GM11168 (cell line): Measurements from ENCODE around the gene CCT7.

Experiments
- in situ Hi-C: fragments of 300-500 bp; cut with MboI; formaldehyde crosslinking; loops from one replicate; pipeline ENCODE4 v1.12.0; 2022; ENCODE audit warnings: low sequenced_read_pairs; ENCODE audit not compliant: unreplicated experiment

Gene CCT7

DNA sequence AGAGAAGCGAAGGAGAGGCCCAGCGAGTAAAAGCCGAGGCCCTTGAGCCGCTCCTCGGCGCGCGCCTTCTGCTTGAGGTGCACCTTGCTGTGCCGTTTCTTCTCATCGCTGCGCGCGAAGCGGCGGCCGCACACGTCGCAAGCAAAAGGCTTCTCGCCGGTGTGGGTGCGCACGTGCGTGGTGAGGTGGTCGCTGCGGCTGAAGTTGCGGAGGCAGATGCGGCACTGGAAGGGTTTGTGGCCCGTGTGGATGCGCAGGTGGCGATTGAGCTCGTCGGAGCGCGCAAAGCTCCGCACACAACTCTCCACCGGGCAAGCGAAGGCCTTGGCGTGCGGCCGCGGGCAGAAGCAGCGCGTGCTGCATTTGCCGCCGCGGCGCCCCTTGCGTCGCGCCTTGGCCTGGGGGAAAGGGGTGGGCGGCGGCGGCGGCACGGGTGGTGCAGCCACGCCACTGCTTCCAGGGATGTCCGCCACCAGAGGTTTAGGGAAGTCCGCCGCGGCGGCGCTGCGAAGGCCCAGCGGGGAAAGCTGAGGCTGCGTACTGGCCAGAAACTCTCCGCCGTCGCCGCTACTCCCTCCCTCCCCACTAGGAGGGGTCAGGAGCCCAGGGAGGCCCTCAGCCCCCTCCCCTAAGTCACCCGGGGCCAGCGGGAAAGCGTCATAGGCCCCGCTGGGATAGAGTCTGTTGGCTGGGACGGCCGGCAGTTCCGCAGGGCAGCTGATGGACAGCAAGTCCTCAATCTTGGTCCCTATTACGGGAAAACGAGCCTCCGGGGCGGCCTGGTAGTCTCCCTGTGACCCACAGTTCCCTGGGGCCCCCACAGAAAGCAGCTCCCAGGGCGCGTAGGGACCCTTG lies 57.6 kb downstream of the CCT7 start:
- in situ Hi-C loops: no loop called here

DNA sequence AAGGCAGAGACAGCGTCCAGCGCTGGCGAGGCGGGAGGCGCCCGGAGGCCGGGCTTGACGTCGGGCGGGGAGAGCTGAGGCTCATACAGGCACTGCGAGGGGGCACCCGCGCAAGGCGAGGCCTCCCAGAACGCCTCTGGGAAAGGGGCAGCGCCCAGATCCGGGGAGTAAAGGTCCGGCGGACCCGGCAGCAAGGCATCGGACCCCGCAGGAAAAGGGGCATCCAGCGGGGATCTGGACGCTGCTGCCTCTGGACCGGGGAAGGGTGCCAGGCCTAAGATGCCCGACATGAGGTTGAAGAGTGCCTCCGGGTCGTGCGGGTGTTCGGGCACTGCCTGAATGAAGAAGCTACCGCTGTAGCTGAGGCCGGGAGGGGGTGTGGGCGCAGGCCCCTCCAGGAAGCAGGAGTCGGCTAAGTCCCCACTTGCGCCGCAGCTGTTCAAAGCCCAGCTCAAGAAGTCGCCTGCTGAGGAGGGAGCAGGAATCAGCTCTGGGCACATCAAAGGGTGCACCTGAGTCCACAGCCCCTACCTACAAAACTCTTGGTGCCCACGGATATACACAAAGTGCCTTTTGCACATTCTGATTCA lies 58.3 kb downstream of the CCT7 start:
- in situ Hi-C loops: no loop called here

DNA sequence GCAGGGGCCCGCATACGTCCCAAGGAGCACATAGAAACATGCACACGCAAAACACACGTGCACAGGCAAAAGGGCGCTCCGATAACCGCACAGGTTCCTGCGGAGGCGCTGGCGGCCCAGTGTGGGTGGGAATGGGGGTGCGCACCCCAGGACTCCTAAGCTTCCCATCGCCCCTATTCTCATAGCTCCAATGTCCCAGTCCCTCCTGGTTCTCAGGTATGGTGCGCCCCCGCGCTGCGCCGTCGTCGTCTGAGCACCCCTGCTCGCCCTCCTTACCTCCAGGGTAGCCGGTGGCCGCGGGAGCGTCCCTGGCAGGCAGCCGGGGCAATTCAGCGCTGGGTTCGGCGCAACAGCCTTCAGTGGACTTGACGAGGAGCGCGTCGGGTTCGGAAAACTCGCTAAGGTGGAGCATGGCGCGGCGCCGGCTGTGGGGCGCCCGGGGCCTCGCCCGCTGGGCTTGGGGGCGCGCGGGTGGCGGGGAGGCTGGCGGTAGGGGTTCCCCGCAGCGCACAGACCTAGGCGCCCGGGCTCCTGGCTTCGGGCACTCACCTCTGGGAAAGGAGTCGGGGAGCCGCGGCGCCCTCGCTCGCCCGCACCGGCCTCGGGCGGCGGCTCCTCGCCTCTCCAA lies 58.9 kb downstream of the CCT7 start:
- in situ Hi-C loops: no loop called here

DNA sequence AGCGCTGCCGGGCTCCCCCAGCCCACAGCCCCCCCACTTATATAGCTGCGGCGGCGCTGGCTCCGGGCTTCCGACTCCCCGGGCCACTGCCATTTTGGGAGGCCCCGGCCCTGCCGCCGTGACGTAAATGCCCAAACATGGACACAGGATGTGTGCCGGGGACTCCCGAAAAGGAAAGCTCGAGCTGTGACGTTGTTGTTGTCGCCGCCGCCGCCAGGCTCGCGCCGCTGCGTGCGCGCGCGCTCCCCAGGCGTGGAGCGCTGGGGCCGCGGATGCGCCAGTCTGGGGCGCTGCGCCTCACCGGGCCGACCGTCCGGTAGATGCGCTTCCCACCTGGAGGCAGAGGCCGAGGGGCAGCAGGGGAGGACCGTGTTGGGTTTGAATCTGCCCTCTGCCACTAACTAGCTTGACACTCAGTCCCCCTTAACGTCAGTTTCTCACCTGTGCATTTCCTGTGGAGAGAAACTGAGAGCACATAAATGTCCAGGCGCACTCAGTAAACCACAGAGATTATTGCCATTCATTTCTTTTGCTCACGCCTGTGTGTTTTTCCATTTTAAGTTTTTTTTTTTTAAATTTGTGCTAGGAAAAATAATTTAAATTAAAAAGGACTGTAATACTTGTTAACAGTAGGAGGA lies 59.5 kb downstream of the CCT7 start, which contains the start of gene EGR4:
Gene EGR4, minus strand, starts transcription at position 15 of the 638 bp plus-strand sequence. CDS start 231 bp downstream, outside the sequence.
- in situ Hi-C loops: no loop called here

DNA sequence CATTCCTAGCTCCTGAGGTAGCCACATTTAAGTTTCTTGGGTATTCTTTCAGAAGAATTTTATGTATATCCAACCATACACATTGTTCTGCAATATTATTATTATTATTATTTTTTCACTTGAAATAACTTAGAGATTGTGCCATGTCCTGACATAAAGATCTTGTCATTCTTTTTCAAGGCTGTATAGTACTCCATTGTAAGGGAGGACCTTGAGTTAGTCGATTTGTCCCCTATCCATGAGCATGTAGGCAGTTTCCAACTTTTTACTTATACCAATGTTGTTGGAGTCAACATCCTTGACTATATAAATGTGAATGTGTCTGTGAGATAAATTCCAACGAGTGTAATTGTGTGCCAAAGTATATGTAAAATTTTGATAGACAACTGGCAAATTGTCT lies 60.1 kb downstream of the CCT7 start:
- in situ Hi-C loops: no loop called here

DNA sequence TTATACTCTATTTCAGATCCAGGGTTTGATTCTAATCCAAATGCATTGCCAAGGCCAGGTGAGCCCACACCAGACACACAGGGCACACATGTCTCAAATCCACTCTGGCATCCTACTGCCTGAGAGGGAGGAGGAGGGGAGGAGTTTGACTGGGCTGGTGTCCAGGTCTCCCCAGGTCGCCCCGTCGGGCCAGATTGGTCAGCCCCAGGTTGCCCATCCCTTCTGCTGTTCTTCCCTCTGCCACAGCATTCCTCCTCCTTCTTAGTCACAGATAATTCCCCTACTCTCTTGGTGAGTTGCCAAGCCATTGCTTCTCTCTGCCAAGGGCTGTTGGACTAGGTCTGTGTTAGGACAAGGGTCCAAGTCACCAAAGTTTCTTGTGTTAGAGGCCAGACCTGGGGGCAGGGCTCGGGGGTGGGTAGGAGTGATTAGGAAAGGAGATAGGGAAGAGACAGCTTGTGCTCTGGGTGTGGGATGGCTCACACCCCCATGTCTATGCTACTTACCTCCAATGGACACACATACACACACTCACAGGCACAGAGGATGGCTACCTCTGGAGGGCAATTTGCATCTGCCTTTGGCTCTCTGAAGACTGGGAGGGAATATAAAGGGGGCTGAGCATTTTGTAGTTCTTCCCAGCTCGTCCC lies 61.8 kb downstream of the CCT7 start:
- in situ Hi-C loops: no loop called here

DNA sequence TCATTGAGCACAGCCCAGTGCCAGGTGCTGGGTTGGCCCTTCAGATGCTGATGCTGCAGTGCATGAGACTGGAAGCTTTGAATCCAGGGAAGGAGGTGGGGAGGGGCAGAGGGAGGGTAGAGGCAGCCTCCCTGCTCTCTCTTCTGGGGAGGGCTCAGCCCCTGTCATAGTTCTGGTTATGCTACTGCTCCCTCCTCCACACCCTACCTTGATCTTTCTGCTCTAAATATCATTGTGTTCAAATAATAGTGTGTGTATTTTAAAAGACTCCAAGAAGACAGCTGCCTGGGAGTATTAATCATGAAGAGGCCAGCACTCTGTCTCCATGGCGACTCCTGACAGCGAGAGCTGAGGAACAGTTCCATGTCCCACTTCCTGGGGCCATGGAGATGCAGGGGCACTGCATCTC lies 63.0 kb downstream of the CCT7 start:
- in situ Hi-C loops: no loop called here

DNA sequence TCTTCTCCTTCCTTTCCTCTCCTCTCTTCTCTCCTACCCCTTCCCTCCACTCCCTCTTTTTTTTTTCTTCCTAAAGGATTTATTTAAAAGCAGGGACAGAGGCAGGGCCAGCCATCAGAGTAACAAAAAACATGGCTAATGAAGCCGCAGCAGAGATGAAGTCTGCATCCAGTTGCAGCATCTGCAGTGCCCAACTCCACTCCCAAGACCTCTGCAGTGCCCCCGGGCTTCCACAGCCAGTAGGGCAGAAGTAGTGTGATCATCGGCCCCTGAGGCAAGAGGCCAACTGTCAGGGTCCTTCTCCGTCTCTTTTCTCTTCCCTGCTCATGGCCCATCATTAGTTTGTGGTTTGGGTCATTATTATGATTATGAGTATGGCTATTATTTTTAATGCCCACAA lies 63.5 kb downstream of the CCT7 start:
- in situ Hi-C loops: no loop called here

DNA sequence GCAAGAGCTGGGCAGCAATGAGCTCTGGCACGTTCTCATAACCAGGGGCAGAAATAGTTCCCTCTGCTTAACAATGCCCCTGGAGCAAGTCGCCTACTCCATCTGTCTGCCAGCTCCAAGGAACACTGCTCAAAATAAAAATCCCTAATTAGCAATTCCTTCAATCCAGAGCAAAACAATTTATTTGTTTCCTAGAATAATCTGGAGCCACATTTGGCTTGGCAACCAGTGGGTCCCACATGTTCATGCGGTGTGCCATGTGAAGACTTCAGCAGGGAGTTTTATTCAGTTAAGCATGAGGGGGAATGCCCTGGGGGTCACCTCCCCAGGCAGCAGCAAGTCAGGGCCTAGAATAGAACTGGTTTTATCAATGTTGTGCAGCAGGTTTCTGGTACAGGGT lies 66.8 kb downstream of the CCT7 start:
- in situ Hi-C loops: no loop called here

DNA sequence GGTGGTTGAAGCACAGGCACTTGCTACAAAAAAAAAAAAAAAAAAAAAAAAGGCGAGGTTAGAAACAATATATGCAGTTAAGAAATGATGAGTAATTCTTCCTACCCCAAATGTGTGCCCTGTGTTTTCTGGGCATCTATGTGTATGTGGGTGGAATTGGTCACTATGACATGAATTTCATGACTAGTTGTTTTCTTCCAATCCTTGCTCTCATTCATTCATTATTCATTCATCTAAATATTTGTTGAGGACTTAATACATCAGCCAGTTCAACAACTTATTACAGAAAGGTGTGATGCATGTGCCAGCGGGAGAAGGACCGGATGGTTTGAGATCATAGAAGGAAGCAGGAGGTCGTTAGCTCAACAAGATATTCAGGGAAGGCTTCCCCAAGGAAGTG lies 67.5 kb downstream of the CCT7 start:
- in situ Hi-C loops: no loop called here
